Neutrophil (primary cell): ENCODE results near the gene TTC9C.
A peak's percentile ranks its signal among the peaks of the same experiment; 100 is the strongest.
"Not testable (repeated sequence)": the region's sequence is repeated elsewhere in the genome, so short reads cannot be mapped to it uniquely, and the experiment has no call there.

ENCODE experiments used
- H3K27ac ChIP-seq: fragments of 200-600 bp; sonication (generic); 2 replicates; pipeline ENCODE4 v1.5.1; 2016; ENCODE audit warnings: mild to moderate bottlenecking, moderate library complexity
- H3K27me3 ChIP-seq: fragments of 200-600 bp; sonication (generic); 2 replicates; pipeline ENCODE4 v1.6.0; 2016; ENCODE audit warnings: mild to moderate bottlenecking
- H3K36me3 ChIP-seq: fragments of 200-600 bp; sonication (generic); 2 replicates; pipeline ENCODE4 v1.5.1; 2017
- H3K4me1 ChIP-seq, 2 experiments: fragments of 200-600 bp in 1 of 2; sonication (generic) in 1 of 2; 1 replicate in 1 of 2; 2 replicates in 1 of 2; pipeline versions ENCODE4 v1.5.1 to v1.6.1; 2013 to 2016; ENCODE audit warnings: low read depth in 1 of 2, low read length in 1 of 2, mild to moderate bottlenecking in 1 of 2, moderate library complexity in 1 of 2; ENCODE audit not compliant: control insufficient read depth in 1 of 2, insufficient read depth in 1 of 2
- H3K4me3 ChIP-seq, 2 experiments: fragments of 200-600 bp in 1 of 2; sonication (generic) in 1 of 2; 1 replicate in 1 of 2; 2 replicates in 1 of 2; pipeline ENCODE4 v1.5.1; 2013 to 2016; ENCODE audit warnings: low read depth in 1 of 2, low read length in 1 of 2, mild to moderate bottlenecking in 1 of 2, moderate library complexity in 1 of 2
- H3K9me3 ChIP-seq: fragments of 200-600 bp; sonication (generic); 2 replicates; pipeline ENCODE4 v1.5.1; 2016
- CTCF ChIP-seq: fragments of 200-600 bp; sonication (generic); IDR thresholded peaks from 2 replicates; pipeline ENCODE4 v1.5.1; 2016; ENCODE audit warnings: antibody characterized with exemption

TTC9C gene

GRCh38 chr11:62757846-62758788 lies 29.8 kb downstream of the TTC9C start:
- Histone ChIP-seq H3K27ac (no peak overlapping the region), H3K27me3 (no peaks in the 10 kb centered on the region), H3K36me3 (no peaks in the 10 kb centered on the region), H3K9me3 (no peaks in the 10 kb centered on the region), H3K4me3 (no peak overlapping the region), H3K4me1 (peaks cover 29 to 30% of the 10 kb centered on the region in 2 experiments)
- TF ChIP-seq CTCF, result no peak

- H3K4me3 ChIP-seq, result peak overlapping the region; percentile 80 to 98
- not testable (repeated sequence) for H3K36me3 ChIP-seq, H3K9me3 ChIP-seq, H3K27me3 ChIP-seq
- peaks cover 17 to 19% of the 10 kb centered on the region in 2 experiments for H3K4me1 ChIP-seq
- H3K27ac ChIP-seq, result peak overlapping the region; percentile 86
Measured at GRCh38 chr11:62760867-62761227, 32.6 kb downstream of the TTC9C start.

GRCh38 chr11:62770778-62771143 lies 42.5 kb downstream of the TTC9C start:
- TF ChIP-seq CTCF, result no peak
- H3K4me1 ChIP-seq, result peaks cover 29 to 31% of the 10 kb centered on the region in 2 experiments
- H3K27ac ChIP-seq, result peak overlapping the region; percentile 86
- peak overlapping the region; percentile 67 to 84 for H3K4me3 ChIP-seq
- no peaks in the 10 kb centered on the region for H3K27me3 ChIP-seq
- peaks cover 16% of the 10 kb centered on the region for H3K36me3 ChIP-seq
- H3K9me3 ChIP-seq, result no peaks in the 10 kb centered on the region

GRCh38 chr11:62771144-62772021 lies 43.1 kb downstream of the TTC9C start, which contains the start of gene TAF6L:
TAF6L (plus strand) TSS chr11:62771396; CDS start chr11:62775784, 4,388 bp downstream.
- Histone ChIP-seq H3K27me3 (no peaks in the 10 kb centered on the region), H3K27ac (peak within 1 kb of the TSS; percentile 86), H3K4me1 (peaks cover 29 to 31% of the 10 kb centered on the region in 2 experiments), H3K36me3 (peaks cover 10% of the 10 kb centered on the region), H3K9me3 (no peaks in the 10 kb centered on the region), H3K4me3 (peak within 1 kb of the TSS; percentile 67 to 84)
- TF ChIP-seq CTCF, result no peak

GRCh38 chr11:62774407-62774806 lies 46.1 kb downstream of the TTC9C start:
- Histone ChIP-seq H3K36me3 (peaks cover 4% of the 10 kb centered on the region), H3K27me3 (no peaks in the 10 kb centered on the region), H3K4me1 (peaks cover 29 to 31% of the 10 kb centered on the region in 2 experiments), H3K4me3 (no peak overlapping the region), H3K27ac (peak overlapping the region; percentile 76), H3K9me3 (no peaks in the 10 kb centered on the region)
- TF ChIP-seq CTCF, result no peak
